Measurements from ENCODE around the gene GNE.

DNA sequence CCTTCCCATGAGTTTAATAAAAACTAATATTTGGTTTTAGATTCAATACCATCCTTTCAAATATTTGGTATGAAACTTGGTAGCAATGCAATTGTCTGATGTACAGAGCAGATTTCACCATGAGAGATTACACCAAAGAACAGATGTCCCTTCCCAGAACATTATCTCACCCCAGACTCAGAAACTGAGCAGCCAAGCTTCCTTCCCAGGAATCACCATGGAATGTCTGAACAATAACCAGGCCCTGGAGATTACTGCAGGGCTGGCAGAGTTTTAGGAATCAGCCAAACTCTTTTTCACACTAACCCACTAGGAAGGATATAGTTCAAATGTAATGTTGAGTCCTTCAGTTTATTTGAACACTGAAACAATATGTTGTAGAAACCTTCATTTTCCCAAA lies 43.7 kb downstream of the GNE start:
- TF ChIP-seq, protein P1, sequence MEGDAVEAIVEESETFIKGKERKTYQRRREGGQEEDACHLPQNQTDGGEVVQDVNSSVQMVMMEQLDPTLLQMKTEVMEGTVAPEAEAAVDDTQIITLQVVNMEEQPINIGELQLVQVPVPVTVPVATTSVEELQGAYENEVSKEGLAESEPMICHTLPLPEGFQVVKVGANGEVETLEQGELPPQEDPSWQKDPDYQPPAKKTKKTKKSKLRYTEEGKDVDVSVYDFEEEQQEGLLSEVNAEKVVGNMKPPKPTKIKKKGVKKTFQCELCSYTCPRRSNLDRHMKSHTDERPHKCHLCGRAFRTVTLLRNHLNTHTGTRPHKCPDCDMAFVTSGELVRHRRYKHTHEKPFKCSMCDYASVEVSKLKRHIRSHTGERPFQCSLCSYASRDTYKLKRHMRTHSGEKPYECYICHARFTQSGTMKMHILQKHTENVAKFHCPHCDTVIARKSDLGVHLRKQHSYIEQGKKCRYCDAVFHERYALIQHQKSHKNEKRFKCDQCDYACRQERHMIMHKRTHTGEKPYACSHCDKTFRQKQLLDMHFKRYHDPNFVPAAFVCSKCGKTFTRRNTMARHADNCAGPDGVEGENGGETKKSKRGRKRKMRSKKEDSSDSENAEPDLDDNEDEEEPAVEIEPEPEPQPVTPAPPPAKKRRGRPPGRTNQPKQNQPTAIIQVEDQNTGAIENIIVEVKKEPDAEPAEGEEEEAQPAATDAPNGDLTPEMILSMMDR (conservative IDR thresholded peaks at IDR 0.05; ENCODE audit: low read depth, low read length), result no peak
- TF ChIP-seq EZH2 (IDR thresholded peaks at IDR 0.05; ENCODE audit: low read length, unreplicated experiment), result no peak

All from PC-3 (cell line).